GM18868 (cell line): Measurements from ENCODE around the gene FKBP3.

ENCODE experiments used
- ATAC-seq: cut with Tn5 transposase; IDR thresholded peaks from one replicate; pipeline ENCODE4 v1.9.1; 2021; ENCODE audit warnings: mild to moderate bottlenecking, moderate library complexity; ENCODE audit not compliant: unreplicated experiment

The FKBP3 gene

GRCh38 chr14:45065956-45066355 lies 68.3 kb downstream of the FKBP3 start:
- ATAC-seq: no peak
